PC-9 (cell line): ENCODE results near the gene TTC13. TPM values are rescaled to one million over a fixed set of nuclear protein-coding genes. Genes with fewer than 3 reads are reported as not detected.

Experiments
- BruUV-seq: library from RNA; stranded (reverse); fragments of 400-500 nt; replicated peaks from 2 replicates; lab custom pipeline; 2021; lab: Mats Ljungman, UMichigan
- CTCF ChIA-PET: fragments of 300-600 bp; sonication (Branson Sonifier 250); formaldehyde crosslinking; loops from one replicate; lab custom pipeline; 2022; ENCODE audit warnings: antibody characterized with exemption; lab: Charles Lee
- POLR2A ChIA-PET: fragments of 300-600 bp; sonication (Branson Sonifier 250); formaldehyde crosslinking; loops from one replicate; lab custom pipeline; 2022; ENCODE audit warnings: antibody characterized with exemption; ENCODE audit not compliant: unreplicated experiment; lab: Charles Lee
- DNase-seq, 2 experiments: peaks; one replicate each; pipeline versions ENCODE4 v3.0.0 to v3.0.0-alpha.2; 2015 to 2022; ENCODE audit warnings: mixed read lengths in 1 of 2
- H2AFZ ChIP-seq: fragments of 200-600 bp; sonication (generic); 2 replicates; pipeline ENCODE4 v1.8.1; 2017; ENCODE audit warnings: antibody characterized with exemption
- H3F3A ChIP-seq: fragments of 200-600 bp; sonication (generic); 2 replicates; pipeline ENCODE4 v1.8.1; 2017; ENCODE audit warnings: antibody characterized with exemption, mild to moderate bottlenecking, low read depth; ENCODE audit not compliant: insufficient read depth
- H3K27ac ChIP-seq: fragments of 200-600 bp; sonication (generic); 2 replicates; pipeline ENCODE4 v1.6.1; 2016; ENCODE audit warnings: mixed run types
- H3K27me3 ChIP-seq: fragments of 200-600 bp; sonication (generic); 2 replicates; pipeline ENCODE4 v1.6.1; 2016; ENCODE audit warnings: low read depth, mixed run types; ENCODE audit not compliant: insufficient read depth
- H3K36me3 ChIP-seq: fragments of 200-600 bp; sonication (generic); 2 replicates; pipeline ENCODE4 v1.6.1; 2016; ENCODE audit warnings: low read depth, mixed run types
- H3K4me1 ChIP-seq: fragments of 200-600 bp; sonication (generic); replicated peaks from 2 replicates; pipeline ENCODE4 v1.6.1; 2016; ENCODE audit warnings: mixed run types; ENCODE audit not compliant: insufficient read depth
- H3K4me2 ChIP-seq: fragments of 200-600 bp; sonication (generic); 2 replicates; pipeline ENCODE4 v1.6.1; 2017; ENCODE audit warnings: mixed run types
- H3K4me3 ChIP-seq: fragments of 200-600 bp; sonication (generic); 2 replicates; pipeline ENCODE4 v1.6.1; 2016; ENCODE audit warnings: mixed run types
- H3K79me2 ChIP-seq: fragments of 200-600 bp; sonication (generic); 2 replicates; pipeline ENCODE4 v1.6.1; 2017; ENCODE audit warnings: low read depth, mixed run types
- H3K9me2 ChIP-seq: fragments of 200-600 bp; sonication (generic); 2 replicates; pipeline ENCODE4 v1.8.1; 2017; ENCODE audit warnings: mild to moderate bottlenecking; ENCODE audit not compliant: insufficient read depth
- H3K9me3 ChIP-seq: fragments of 200-600 bp; sonication (generic); 2 replicates; pipeline ENCODE4 v1.8.1; 2016; ENCODE audit warnings: low read depth; ENCODE audit not compliant: insufficient read depth
- H4K20me1 ChIP-seq: fragments of 200-600 bp; sonication (generic); 2 replicates; pipeline ENCODE4 v1.8.1; 2017; ENCODE audit not compliant: insufficient read depth
- CTCF ChIP-seq: fragments of 200-600 bp; sonication (generic); conservative IDR thresholded peaks from 2 replicates; pipeline ENCODE4 v1.6.1; 2017; ENCODE audit warnings: mixed run types, antibody characterized with exemption, mild to moderate bottlenecking, moderate library complexity
- EZH2 ChIP-seq: fragments of 200-600 bp; sonication (generic); IDR thresholded peaks from 2 replicates; pipeline ENCODE4 v1.8.0; 2017; ENCODE audit warnings: antibody characterized with exemption, low read depth
- intact Hi-C: fragments of 100-400 bp; cut with micrococcal nuclease; formaldehyde crosslinking; loops from one replicate; pipeline ENCODE4 v1.10.0; 2022; ENCODE audit not compliant: unreplicated experiment
- total RNA-seq: library from RNA; stranded (reverse); gene quantifications from 2 replicates; pipeline ENCODE4 v1.2.3, GENCODE V29; 2021

The TTC13 gene
- total RNA-seq, 1 experiment from 2014 or later: 7.5 TPM

GRCh38 chr1:231001892-231002291 lies 23.2 kb upstream of the TTC13 start:
- no peaks in the 10 kb centered on the region for H3K9me3 ChIP-seq
- no peak overlapping the region for H2AFZ ChIP-seq
- ChIA-PET CTCF (no interaction called here), POLR2A (no interaction called here)
- DNase-seq: no peak
- H3K4me1 ChIP-seq: no peaks in the 10 kb centered on the region
- H3K4me3 ChIP-seq: no peak overlapping the region
- BruUV-seq: no TSS peak
- H4K20me1 ChIP-seq: no peaks in the 10 kb centered on the region
- no peaks in the 10 kb centered on the region for H3K9me2 ChIP-seq
- no peaks in the 10 kb centered on the region for H3K79me2 ChIP-seq
- no peaks in the 10 kb centered on the region for H3K27me3 ChIP-seq
- TF ChIP-seq EZH2 (no peak), CTCF (no peak)
- H3F3A ChIP-seq: no peaks in the 10 kb centered on the region
- intact Hi-C loops: no loop called here
- H3K4me2 ChIP-seq: no peak overlapping the region
- H3K27ac ChIP-seq: no peak overlapping the region
- H3K36me3 ChIP-seq: peaks cover 6% of the 10 kb centered on the region; the same call in 1 of the 2 replicates

GRCh38 chr1:231000639-231001038 lies 22.0 kb upstream of the TTC13 start:
- no peaks in the 10 kb centered on the region for H3K27me3 ChIP-seq
- H3K79me2 ChIP-seq: no peaks in the 10 kb centered on the region
- no peak overlapping the region for H2AFZ ChIP-seq
- no peaks in the 10 kb centered on the region for H3K4me1 ChIP-seq
- peaks cover 6% of the 10 kb centered on the region for H3K36me3 ChIP-seq
- no TSS peak for BruUV-seq
- no peak for DNase-seq
- H3K9me2 ChIP-seq: no peaks in the 10 kb centered on the region
- H3K4me3 ChIP-seq: no peak overlapping the region
- TF ChIP-seq EZH2: no peak
- TF ChIP-seq CTCF: no peak
- no peaks in the 10 kb centered on the region for H3F3A ChIP-seq
- no peak overlapping the region for H3K4me2 ChIP-seq
- intact Hi-C loops: no loop called here
- ChIA-PET POLR2A (no interaction called here), CTCF (no interaction called here)
- no peaks in the 10 kb centered on the region for H4K20me1 ChIP-seq
- H3K9me3 ChIP-seq: no peaks in the 10 kb centered on the region
- no peak overlapping the region for H3K27ac ChIP-seq

- no peaks in the 10 kb centered on the region for H3K79me2 ChIP-seq
- ChIA-PET POLR2A (no interaction called here), CTCF (no interaction called here)
- H3K27ac ChIP-seq: no peak overlapping the region
- intact Hi-C loops: no loop called here
- no peaks in the 10 kb centered on the region for H4K20me1 ChIP-seq
- no peaks in the 10 kb centered on the region for H3K27me3 ChIP-seq
- H3K4me3 ChIP-seq: no peak overlapping the region
- peaks cover 6% of the 10 kb centered on the region for H3K36me3 ChIP-seq
- no peak for TF ChIP-seq CTCF
- TF ChIP-seq EZH2: no peak
- no peaks in the 10 kb centered on the region for H3K4me1 ChIP-seq
- DNase-seq: no peak
- H3K4me2 ChIP-seq: no peak overlapping the region
- no TSS peak for BruUV-seq
- no peaks in the 10 kb centered on the region for H3F3A ChIP-seq
- H3K9me2 ChIP-seq: no peaks in the 10 kb centered on the region
- no peaks in the 10 kb centered on the region for H3K9me3 ChIP-seq
- H2AFZ ChIP-seq: no peak overlapping the region
Measured at GRCh38 chr1:231000201-231000600, 21.5 kb upstream of the TTC13 start.
